Skin of body (tissue), 2 donors: Measurements from ENCODE around the gene KLHL25. TPM values are rescaled to one million over a fixed set of nuclear protein-coding genes. Genes with fewer than 3 reads are reported as not detected.
"Not testable (repeated sequence)": the region's sequence is repeated elsewhere in the genome, so short reads cannot be mapped to it uniquely, and the experiment has no call there.

Source experiments
- DNase-seq: peaks from one replicate; lab custom pipeline; 2025; lab: John Stamatoyannopoulos, UW
- total RNA-seq: library from RNA; depleted of rRNA; stranded (reverse); fragments of >200 nt; gene quantifications from one replicate; pipeline ENCODE4 v1.2.3, GENCODE V29; 2014

Gene KLHL25
- total RNA-seq, 1 donor from 2014 or later = 8.2 TPM

DNA sequence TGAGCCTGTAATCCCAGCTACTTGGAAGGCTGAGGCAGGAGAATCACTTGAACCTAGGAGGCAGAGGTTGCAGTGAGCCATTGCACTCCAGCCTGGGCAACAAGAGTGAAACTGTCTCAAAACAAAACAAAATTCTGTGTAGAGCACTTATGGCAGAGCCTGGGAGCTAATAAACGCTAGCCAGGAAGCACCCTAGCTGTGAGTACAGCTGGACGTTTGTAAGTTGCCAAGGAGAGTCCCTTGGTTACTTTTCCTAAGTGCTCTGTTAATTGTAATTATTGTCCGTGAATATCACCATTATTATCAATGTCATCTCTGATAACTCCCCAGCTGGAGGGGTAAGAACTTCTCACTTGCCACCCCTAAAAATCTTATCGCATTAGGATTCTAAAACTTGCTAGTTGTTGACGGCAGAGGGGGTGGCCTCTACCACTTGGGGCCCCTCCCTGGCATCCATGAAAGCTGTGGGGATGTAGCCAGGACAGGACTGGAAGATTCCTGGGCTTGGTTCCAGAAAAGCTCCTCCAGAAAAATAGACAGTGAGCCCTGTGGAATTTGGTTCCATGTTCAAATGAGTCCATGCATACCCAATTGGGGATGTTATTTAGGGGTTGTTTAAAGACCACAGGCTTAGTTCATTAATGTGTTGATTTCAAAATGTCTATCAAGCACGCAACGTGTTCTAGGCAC is 9.9 kb upstream of the KLHL25 start:
- DNase-seq = no peak

DNA sequence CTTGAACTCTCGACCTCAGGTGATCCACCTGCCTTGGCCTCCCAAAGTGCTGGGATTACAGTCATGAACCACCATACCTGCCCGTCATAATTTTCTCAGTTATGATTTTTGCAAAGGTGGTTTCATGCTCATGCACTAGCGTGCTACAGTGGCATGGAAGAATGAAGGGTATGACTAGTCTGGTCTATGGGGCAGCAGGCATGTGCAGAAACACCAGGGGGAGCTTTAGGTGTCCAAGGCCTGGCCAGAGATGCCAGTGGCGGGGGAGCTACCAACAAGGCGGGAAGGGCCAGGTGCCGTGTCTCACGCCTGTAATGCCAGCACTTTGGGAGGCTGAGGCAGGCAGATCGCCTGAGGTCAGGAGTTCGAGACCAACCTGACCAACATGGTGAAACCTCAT is 7.9 kb upstream of the KLHL25 start:
- not testable (repeated sequence) for DNase-seq

DNA sequence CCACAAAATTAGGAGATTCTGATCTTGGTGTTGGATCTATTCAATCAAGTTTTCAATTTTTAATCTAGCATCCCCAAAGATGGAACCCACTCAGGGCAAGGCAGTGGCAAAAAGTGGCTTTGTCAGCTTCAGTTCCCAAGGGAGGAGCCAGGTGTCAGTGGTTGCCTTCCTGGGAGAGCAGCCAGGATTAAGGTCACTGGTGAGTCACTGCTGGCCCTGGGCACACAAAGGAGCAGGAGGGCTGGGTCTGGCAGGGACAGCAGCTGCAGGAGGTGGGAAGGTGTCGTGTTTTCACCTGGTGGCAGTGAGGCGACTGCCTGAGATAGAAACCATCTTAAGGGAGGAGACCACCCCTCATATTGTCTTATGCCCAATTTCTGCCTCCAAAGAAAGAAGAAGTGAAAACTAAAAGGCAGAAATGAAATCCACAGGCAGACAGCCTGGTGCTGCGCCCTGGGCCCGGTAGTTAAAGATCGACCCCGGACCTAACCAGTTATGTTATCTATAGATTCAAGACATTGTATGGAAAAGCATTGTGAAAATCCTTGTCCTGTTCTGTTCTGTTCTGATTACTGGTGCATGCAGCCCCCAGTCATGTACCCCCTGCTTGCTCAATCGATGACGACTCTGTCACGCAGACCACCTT is 5.9 kb upstream of the KLHL25 start:
- no peak for DNase-seq

DNA sequence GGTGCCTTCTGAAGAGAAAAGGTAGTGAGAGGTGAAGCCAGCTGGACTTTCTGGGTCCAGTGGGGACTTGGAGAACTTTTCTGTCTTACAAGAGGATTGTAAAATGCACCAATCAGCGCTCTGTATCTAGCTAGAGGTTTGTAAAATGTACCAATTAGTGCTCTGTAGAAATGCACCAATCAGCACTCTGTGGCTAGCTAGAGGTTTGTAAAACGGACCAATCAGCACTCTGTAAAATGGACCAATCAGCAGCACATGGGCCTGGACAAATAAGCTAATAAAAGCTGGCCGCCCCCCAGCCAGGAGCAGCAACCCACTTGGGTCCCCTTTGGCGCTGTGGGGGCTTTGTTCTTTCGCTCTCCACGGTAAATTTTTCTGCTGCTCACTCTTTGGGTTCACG is 1.6 kb upstream of the KLHL25 start:
- not testable (repeated sequence) for DNase-seq

DNA sequence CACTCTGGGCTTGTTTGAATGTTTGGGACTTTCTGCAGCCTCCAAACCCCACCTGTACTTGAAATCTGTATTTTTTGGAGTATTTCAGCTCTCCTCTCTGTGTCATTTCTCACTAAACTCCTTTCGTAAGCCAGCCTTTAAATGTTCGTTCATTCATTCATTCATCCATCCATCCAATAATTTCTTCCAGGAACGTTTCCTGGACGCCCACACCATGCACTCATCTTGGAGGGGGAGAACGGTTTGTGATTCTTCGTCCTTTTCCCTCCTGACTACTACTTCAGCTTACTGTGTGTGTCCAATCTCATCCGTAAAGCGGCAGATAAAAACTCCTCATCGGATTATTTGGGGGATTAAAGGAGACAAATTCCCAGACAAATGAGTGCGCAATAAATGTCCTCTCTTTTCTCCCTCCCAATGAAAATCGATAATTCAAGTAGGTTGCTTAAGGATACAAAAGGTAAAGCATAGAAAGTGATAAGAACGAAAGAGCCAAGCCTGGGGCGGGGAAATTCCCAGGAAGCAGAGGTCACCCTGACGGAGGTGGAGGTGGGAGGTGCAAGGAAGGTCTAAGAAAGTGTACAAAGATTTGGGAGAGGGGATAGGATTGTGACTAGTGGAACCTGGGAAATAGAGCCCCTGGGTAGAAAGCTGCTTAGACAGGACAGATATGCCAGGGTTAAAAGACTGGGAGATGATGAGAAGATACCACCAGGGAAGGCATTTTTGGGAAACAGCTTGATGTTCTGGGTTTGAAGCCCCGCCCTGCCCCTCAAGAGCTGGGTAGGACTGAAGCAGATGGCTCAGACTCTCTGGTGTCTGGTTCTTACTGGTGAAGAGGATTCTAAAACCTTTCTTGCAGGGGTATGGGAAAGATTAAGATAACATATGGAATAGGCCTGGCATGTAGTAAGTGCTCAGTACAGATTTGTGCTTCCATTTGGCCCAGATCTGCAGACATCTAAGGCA is 896 bp upstream of the KLHL25 start:
- DNase-seq = no peak

DNA sequence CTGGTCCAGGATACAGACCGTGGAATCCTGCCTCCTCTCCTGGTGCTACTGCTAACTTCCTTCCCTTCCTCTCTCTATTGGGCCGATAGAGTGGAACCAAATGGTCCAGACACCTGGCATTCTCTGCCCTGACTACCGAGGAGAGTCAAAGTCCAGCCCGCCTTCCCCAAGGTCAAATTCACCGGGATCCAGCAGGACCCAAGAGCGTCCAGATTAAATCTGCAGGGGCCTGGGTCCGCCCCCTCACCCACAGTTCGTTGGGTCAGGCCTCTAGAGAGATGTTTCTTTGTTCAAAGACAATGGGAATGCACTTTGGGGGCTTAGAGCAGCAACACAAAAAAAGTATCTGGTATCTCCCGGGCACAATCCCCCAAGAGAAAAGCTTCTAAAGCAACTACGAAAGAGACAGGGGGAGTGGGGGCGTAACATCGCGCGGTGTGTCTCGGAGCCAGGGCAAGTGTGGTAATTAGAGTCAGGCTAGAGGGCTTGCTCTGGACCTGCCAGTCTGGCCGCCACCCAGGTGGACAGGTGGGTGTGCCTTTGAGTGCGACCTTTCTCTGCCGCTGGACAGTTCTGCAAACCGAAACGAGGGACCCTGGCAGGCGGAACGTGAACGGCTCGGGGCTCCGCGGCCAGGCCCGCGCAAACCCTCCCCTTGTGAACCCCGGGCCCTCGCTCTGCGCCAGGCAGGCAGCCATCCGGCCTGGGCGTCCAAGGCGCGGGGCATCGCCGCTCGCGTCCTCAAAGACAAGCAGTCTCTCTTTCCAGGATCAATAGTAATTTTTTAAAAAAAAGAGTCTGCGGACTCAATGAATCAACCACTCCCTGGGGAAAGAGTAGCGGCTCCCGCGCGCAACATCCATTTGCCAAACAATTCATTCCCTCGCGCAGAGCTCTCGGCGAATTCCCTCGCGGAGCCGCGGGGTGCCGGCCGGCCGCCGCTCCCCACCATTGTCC is 806 bp downstream of the KLHL25 start:
- DNase-seq = no peak

DNA sequence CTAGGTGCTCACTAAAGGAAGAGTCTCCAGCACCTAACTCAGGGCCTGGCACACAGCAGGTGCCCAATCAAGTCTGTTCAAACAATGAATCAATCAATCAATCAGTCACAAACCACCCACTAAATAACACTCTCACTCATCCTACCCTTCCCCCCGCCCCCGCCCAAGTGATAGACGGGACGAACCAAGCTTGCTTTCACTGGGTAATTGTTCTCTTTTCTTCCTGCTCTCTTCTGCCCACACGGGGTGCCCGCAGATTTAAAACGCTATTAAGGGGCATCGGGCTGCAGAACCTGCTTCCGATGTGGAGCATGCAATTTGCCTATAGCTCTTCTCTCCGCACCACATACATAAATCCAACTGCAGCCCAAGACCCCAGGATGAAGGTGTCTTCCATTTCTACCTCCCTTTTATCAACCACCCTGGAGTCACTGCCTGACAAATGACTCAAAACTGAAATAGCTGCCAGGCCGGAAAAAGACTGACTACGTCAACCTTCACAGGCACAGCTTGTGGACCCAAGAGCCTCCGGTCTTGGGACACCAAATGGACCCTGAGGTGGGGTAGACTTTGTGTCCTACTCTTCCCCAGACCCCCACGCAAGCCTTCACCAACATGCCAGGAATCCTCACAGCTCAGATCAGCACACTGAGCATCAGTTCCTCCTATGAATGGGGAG is 1.7 kb downstream of the KLHL25 start:
- DNase-seq = no peak

DNA sequence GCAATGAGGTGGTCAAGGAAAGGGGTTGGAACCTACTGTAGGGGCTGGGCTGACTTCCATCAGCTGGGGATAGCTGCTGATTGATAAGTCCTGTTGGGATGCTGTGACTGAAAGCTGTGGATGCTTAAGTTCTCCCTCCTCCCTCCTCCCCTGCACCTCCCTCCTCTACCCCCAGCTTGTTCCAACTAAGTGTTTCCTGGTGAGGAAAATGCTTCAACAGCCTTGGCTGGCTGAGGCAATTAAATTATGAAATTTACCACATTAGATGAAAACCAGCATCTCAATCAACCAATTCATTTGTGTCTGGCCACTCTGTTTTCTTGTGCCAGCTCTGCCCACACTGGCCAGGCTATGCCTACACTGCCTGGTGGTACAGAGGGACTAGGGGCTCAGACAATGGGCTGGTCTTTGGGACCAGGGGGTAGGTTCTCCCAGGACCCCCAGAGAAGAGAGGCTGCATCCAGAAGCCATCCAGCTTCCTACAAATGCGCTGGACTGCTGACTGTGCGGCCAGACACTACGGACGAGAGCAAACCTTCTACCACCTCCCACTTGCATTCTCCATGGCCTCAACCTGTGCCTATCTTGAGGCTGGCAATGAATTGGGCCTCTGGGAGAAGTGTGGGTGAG is 2.5 kb downstream of the KLHL25 start:
- DNase-seq = no peak

DNA sequence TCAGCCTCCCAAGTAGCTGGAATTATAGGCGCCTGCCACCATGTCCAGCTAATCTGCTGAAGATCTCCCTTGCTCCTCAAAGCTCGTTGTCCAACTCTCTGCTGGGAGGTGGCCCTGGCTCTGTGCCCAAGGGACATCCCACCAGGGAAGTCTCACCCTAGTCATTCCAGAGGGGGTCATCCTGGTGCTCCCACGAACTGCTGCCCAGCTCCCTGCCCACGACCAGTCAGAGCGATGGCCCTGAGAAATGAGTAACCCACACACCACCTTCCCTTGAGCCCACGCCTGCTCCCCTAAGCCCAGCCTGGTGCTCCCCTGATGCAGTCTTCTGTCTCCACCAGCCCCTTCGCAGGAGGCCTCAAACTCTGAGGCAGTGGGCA is 5.2 kb downstream of the KLHL25 start:
- no peak for DNase-seq

DNA sequence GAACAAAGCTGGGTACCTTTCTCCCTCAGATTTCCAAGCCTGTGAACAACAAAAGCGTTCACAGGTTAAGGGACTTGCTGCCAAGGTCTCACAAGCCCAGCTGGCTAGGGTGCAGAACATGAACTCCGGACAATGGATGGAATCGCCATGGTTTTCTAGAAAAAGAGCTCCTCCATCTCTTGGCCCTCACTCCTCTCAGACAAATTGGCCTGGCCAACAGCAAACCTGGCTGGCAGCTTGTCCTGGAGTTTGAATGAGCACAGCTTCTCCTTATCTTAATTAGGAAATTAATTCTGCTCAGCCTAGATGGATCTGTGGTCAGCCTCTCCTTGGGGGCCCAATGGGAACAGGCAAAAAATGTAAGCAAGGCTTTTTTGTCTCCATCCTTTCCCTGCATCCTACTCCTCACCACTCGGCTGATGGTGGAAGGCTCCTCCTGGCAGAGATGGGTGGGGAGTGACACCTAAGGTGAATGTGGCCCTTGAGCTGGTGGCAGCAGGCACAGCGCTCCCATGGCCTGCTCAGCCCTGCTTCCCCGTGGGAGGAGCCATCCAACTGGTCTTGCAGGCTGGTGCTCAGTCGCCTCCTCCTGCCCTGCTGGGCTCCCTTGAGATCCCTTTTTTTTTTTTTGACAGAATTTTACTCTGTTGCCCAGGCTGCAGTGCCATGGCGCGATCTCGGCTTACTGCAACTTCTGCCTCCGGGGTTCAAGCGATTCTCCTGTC is 5.8 kb downstream of the KLHL25 start:
- no peak for DNase-seq

DNA sequence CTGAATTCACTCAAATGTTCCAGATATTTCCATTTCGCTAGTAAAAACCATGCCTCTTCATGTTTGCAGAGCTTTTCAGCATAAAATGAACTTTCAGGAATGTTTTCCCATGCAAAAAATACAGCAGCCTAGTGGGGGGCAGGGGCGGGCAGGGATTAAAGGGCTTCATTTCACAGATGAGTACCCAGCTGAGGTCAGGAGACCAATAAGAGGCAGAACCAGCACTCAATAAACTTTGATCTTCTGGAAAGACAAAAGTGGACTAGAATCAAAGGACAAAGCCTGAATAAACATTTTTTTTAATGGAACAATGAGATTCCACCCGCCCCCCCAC is 8.0 kb downstream of the KLHL25 start:
- DNase-seq = no peak

DNA sequence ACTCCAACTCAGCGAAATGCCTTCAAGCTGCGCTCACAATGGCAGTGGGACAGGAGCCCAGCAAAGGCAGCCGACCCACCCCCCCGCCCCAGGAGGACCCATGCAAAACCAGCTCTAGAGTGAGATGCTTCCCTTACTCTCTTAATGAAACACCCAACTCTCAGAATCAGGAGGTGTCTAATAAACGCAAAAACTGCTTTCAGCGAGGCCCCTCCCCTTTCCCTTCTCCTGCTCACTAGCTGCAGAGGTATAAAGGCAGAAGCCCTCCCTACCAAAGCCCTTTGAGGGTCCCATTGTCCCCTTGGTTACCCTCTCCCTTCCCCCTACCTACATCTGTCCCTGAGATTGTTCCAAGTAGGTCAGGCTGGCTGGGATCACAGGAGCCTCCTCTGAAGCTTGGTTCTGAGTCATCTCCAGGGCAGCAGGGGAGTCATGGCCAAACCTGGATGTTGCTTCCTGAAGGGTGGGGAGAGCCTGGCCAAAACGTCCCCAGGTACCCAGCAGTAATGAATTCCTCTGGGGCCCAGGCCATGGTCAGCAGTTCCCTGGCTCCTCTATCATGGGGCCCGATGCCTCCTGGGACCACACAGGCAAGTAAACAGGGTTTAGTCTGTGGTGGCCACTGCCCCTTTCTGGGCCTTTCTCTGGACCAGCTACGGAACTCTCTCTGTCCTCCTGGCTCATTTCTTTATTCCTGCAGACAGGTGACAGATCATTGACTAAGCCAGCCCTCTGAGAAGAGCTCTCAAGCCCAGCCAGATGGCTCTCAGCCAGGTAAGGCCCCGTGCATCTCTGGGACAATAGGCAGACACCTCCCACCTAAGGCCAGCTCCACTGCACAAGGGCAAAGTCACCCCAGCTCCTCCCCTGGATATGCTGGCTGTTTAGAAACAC is 8.6 kb downstream of the KLHL25 start:
- DNase-seq = no peak

DNA sequence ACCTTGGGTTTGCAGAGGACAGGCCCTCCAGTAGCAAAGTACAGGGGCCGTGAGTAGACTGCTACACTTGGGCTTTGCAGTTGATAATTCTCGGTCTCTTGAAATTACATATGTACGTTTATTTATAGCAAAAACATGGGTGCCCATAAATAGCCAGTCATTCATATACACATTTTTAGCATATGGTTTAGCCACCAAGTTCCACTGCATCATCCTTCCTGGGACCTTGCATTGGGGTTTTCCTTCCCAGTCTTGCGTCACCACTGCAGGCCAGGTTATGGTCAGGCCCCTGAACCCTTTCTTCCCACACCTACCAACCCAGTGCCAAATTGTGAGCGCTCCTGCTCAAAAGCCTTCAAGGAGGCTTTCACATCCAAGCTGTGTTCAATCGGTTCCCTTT is 12.7 kb downstream of the KLHL25 start:
- DNase-seq = no peak

DNA sequence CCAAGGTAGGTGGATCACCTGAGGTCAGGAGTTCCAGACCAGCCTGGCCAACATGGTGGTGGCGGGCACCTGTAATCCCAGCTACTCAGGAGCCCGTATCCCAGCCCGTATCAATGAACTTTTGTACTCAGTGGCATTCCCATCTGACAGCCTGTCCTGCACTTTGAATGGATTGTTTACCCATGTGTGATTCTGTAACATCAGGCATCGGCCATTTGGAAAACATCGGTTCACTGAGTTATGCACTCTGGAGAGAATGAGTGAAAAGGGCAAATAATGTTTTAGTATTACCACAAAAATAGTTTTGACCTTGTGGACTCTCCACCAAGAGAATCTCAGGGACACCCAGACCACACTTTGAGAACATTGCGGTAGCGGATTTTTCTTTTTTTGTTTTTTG is 13.6 kb downstream of the KLHL25 start:
- no peak for DNase-seq

DNA sequence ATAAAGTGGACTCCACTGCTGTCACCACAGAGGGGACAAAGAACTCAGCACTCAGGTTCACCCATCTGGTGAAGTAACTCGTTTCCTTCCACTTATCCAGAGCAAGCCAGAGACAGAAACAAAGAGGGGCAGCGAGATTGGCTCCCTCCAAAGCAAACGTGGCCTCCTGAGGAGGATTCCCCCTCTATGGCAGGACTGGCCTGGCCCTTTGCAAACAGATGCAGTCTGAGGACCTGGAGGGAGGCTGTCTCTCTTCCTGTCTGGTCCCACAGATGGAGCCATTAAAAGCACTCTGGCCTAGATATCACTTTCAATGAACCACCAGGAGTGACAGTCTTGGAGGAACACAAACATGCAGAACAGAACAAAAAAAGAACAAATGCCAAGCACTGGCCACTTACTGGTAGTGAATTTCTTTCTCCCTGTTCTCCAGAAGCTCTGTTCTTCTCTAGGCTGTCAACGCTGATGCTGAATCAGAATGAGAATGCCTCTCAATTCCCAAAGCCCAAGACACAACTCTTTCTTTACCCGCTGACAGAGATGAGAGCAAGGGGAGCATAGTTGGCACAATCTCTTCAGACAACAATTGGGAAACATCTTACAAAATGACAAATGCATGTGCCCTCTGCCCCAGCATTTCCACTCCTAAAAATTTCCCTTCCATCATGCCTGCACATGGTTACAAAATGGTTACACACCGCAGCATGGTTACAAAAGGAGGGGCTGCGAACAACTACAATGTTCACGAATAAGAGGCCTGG is 14.3 kb downstream of the KLHL25 start:
- DNase-seq = no peak

DNA sequence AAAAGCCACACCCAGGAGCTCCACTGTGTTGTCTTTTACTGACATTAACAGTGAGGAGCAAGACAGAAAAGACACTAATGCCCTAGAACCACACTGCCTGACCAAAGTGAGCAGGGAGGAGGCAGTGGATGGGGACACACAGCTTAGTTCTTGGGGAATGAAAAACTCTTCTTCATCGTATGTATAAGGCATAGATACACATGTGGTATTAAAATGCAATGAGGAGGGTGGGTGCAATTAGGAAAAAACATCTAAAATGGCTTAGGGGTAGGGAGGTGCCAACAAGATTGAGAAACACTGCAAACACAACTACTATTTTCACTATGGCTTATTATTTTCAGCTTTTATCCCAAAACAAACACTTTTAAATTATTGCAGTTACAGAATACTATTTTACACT is 15.5 kb downstream of the KLHL25 start:
- DNase-seq = no peak

DNA sequence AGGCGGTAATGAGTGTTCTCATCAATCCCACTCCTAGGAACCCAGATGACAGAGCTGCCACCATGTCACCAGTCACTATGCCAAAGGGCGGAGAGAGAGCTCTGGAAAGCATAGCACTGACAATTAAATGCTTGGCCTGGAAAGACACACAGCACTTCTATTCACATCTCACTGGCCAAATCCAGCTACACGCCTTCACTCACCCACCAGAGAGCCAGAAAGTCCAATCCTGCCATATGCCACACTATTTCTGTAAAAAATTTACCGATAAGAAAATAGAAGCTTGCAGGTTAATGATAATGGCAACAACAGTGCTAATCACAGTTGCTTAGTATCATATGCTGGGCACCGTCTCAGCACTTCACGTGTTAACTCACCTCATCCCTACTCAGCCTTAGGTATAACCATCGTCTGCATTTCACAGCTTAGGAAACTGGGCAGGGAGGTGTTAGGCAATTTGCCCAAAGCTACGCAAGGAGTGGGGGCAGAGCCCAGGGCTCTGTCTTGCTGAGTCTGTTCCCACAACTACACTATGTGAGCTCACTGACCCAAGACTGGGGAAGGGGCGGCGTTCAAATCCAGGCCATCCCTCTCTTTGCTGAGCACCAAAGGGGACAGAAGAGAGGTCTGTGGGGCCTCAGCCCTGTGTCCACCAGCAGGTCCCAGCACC is 16.5 kb downstream of the KLHL25 start:
- DNase-seq = no peak
